ENCODE measurements around the gene TAS2R4. TPM values are rescaled to one million over a fixed set of nuclear protein-coding genes. Genes with fewer than 3 reads are reported as not detected.
"Not testable (repeated sequence)": the region's sequence is repeated elsewhere in the genome, so short reads cannot be mapped to it uniquely, and the experiment has no call there.

TAS2R4 gene
- total RNA-seq, 4 donors from 2014 or later, result 1.5 to 7.3 (median 4.5) TPM

DNA sequence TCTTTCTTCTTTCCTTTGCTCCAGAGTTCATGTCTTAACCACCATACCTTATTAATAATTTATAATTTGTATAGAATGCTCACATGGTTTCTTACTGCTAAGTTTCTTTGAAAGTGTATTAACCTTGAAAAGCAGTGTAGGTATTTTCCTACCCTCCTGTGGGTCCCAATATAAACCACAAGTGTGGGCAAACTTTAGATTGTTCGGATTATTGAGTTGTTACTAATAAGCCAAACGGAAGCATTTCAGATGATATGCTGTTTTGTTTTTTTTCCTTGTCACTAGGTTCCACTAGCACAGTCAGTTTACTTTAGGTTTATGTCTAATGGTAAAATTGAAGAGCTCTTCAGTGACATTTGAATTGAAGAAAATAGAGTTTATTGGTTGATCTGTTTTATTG lies 28.1 kb upstream of the TAS2R4 start:
- Histone ChIP-seq H3K36me3 (peaks cover 15 to 98% (median 34%) of the 10 kb centered on the region in 3 donors), H3K4me3 (no peak overlapping the region), H3K4me1 (no peaks in the 10 kb centered on the region), H3K27me3 (no peaks in the 10 kb centered on the region), H3K9me3 (peaks cover 0 to 25% (median 4%) of the 10 kb centered on the region in 4 donors), H3K27ac (no peak overlapping the region)
- no peak for DNase-seq (ENCODE audit: low spot score in 2 of 2)
- WGBS, 2 donors, result 92 to 93% methylated on average over 2 of the region's 2 CpGs
- TF ChIP-seq, protein P1, sequence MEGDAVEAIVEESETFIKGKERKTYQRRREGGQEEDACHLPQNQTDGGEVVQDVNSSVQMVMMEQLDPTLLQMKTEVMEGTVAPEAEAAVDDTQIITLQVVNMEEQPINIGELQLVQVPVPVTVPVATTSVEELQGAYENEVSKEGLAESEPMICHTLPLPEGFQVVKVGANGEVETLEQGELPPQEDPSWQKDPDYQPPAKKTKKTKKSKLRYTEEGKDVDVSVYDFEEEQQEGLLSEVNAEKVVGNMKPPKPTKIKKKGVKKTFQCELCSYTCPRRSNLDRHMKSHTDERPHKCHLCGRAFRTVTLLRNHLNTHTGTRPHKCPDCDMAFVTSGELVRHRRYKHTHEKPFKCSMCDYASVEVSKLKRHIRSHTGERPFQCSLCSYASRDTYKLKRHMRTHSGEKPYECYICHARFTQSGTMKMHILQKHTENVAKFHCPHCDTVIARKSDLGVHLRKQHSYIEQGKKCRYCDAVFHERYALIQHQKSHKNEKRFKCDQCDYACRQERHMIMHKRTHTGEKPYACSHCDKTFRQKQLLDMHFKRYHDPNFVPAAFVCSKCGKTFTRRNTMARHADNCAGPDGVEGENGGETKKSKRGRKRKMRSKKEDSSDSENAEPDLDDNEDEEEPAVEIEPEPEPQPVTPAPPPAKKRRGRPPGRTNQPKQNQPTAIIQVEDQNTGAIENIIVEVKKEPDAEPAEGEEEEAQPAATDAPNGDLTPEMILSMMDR (IDR thresholded peaks at IDR 0.05), result no peak
- TF ChIP-seq EP300 (IDR thresholded peaks at IDR 0.05), result no peak
- no peak for TF ChIP-seq POLR2A (IDR thresholded peaks at IDR 0.05)

DNA sequence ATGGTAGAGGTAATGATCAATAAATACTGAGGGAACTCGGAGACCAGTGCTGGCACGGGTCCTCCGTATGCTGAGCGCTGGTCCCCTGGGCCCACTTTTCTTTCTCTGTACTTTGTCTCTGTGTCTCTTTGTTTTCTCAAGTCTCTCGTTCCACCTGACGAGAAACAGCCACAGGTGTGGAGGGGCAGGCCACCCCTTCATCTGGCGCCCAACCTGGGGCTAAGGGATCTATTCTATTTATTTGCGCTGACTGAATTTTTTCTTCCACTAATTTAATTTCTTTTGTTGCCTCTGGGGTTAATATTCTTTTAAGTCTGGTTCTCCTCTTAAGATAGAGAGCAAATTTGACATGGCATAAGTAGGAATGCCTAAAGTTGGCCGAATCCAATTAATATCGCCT lies 24.6 kb upstream of the TAS2R4 start:
- H3K27me3 ChIP-seq; DNase-seq (ENCODE audit: low spot score in 2 of 2); H3K4me3 ChIP-seq; H3K4me1 ChIP-seq; H3K27ac ChIP-seq: not testable (repeated sequence)
- Histone ChIP-seq H3K9me3 (peaks cover 0 to 25% (median 4%) of the 10 kb centered on the region in 4 donors), H3K36me3 (peaks cover 11 to 97% (median 27%) of the 10 kb centered on the region in 3 donors)
- WGBS, 2 donors, result 96 to 97% methylated on average over 10 of the region's 10 CpGs

GRCh38 chr7:141752634-141753033 lies 23.8 kb upstream of the TAS2R4 start:
- Histone ChIP-seq H3K27ac (no peak overlapping the region), H3K4me1 (no peaks in the 10 kb centered on the region), H3K36me3 (peaks cover 11 to 99% (median 27%) of the 10 kb centered on the region in 3 donors), H3K27me3 (no peaks in the 10 kb centered on the region), H3K4me3 (no peak overlapping the region), H3K9me3 (peaks cover 0 to 25% (median 4%) of the 10 kb centered on the region in 4 donors)
- no peak for TF ChIP-seq EP300 (IDR thresholded peaks at IDR 0.05)
- TF ChIP-seq POLR2A (IDR thresholded peaks at IDR 0.05), result no peak
- TF ChIP-seq, protein P1 (IDR thresholded peaks at IDR 0.05), result no peak
- no peak for DNase-seq (ENCODE audit: low spot score in 2 of 2)
- 95 to 96% methylated on average over 13 of the region's 13 CpGs for WGBS, 2 donors

DNA sequence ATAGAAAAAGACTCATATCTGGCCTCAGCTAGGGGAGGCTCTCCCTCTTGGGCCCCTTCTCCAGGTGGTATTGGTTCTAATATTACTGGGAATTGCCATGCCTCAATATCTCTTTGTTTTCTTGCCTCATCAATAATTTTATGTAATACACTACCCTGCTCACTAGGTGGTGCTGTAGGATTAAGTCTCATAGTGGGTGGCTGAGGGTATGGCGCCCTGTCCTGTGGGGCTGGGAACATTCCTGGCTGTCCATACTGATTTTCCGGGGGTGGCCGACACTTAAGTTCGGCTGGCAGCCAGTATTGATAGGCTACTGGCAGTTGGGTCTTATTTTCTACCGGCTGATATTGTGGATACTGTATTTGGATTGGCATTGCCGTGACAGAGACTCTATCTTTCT lies 21.5 kb upstream of the TAS2R4 start:
- no peak for DNase-seq (ENCODE audit: low spot score in 2 of 2)
- 84 to 88% methylated on average over 6 of the region's 6 CpGs for WGBS, 2 donors
- peaks cover 7 to 97% (median 18%) of the 10 kb centered on the region in 3 donors for H3K36me3 ChIP-seq
- H3K27ac ChIP-seq, result no peak overlapping the region
- no peak for TF ChIP-seq POLR2A (IDR thresholded peaks at IDR 0.05)
- no peak for TF ChIP-seq EP300 (IDR thresholded peaks at IDR 0.05)
- TF ChIP-seq, protein P1 (IDR thresholded peaks at IDR 0.05), result peak in 2 of 5 experiments; percentile 16 to 25
- no peaks in the 10 kb centered on the region for H3K4me1 ChIP-seq
- no peaks in the 10 kb centered on the region for H3K27me3 ChIP-seq
- no peak overlapping the region for H3K4me3 ChIP-seq
- H3K9me3 ChIP-seq, result peaks cover 0 to 25% (median 4%) of the 10 kb centered on the region in 4 donors

- DNase-seq (ENCODE audit: low spot score in 2 of 2), result no peak
- no peak for TF ChIP-seq EP300 (IDR thresholded peaks at IDR 0.05)
- no peak for TF ChIP-seq POLR2A (IDR thresholded peaks at IDR 0.05)
- TF ChIP-seq, protein P1 (IDR thresholded peaks at IDR 0.05), result no peak
- no peaks in the 10 kb centered on the region for H3K27me3 ChIP-seq
- WGBS, 2 donors, result 96 to 99% methylated on average over 3 of the region's 3 CpGs
- no peak within 1 kb of the TSS for H3K27ac ChIP-seq
- H3K4me3 ChIP-seq, result no peak within 1 kb of the TSS
- H3K9me3 ChIP-seq, result no peaks in the 10 kb centered on the region
- H3K4me1 ChIP-seq, result no peaks in the 10 kb centered on the region
- H3K36me3 ChIP-seq, result peaks cover 0 to 75% (median 5%) of the 10 kb centered on the region in 3 donors
Observed at GRCh38 chr7:141763797-141764196, 12.7 kb upstream of the TAS2R4 start, which contains the start of gene TAS2R3. Gene TAS2R3 (plus strand): TSS chr7:141764097. CDS start chr7:141764159, 62 bp downstream.

DNA sequence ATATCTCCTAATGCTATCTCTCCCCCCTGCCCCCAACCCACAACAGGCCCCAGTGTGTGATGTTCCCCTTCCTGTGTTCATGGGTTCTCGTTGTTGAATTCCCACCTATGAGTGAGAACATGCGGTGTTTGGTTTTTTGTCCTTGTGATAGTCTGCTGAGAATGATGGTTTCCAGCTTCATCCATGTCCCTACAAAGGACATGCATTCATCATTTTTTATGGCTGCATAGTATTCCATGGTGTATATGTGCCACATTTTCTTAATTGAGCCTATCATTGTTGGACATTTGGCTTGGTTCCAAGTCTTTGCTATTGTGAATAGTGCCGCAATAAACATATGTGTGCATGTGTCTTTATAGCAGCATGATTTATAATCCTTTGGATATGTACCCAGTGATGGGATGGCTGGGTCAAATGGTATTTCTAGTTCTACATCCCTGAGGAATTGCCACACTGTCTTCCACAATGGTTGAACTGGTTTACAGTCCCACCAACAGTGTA lies 6.3 kb upstream of the TAS2R4 start:
- 97% methylated on average over 3 of the region's 3 CpGs for WGBS, 2 donors
- H3K36me3 ChIP-seq, result peaks cover 0 to 33% (median 0%) of the 10 kb centered on the region in 3 donors
- not testable (repeated sequence) for H3K27me3 ChIP-seq; DNase-seq (ENCODE audit: low spot score in 2 of 2); H3K4me3 ChIP-seq; H3K9me3 ChIP-seq; H3K4me1 ChIP-seq; H3K27ac ChIP-seq

Data from tibial nerve (tissue), 4 donors.